ENCODE data around the gene HNRNPA0. TPM values are rescaled to one million over a fixed set of nuclear protein-coding genes. Genes with fewer than 3 reads are reported as not detected.

HNRNPA0 gene
- total and polyA plus RNA-seq, 9 of the 15 experiments (the other 6 are each of a cell fraction or from before 2014, with no cell fraction given) = 5.0 to 33.3 (median 10.7) TPM

DNA sequence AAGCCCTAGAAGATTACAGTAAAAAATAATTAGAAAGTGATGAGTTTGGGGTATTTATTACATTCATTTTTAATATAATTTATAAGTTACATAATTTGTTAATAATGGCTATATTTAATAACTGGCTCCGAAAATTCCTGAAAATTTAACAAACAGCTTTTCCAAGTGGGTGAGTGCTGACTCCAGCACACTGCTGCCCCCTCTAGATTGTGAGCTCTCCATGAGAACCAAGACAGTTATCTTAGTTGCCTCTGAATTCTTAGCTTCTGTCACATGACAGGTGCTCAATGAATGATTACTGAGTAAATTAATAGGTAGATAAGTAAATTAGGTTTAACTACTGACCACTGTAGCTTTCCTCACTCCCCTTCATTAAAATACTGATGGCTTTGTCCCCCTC, 26.1 kb downstream of the HNRNPA0 start:
- no TSS peak for BruUV-seq (replicated peaks)
- no peak overlapping the region for H3K27ac ChIP-seq (ENCODE audit: extremely low read depth, low read depth, low read length)
- no peaks in the 10 kb centered on the region for H3K36me3 ChIP-seq (ENCODE audit: control insufficient read depth, insufficient read depth, low read length)
- no peaks in the 10 kb centered on the region for H3K9me3 ChIP-seq (replicated peaks; ENCODE audit: control insufficient read depth, insufficient read depth, low read depth, low read length)
- DNase-seq (ENCODE audit: extremely low read depth in 1 of 4, low spot score in 3 of 4) (no peak), FAIRE-seq (no peak), ATAC-seq (no peak)
- no peak overlapping the region for H3K9ac ChIP-seq (ENCODE audit: insufficient read depth in 1 of 2, low read depth in 2 of 2, low read length in 2 of 2)
- no peak overlapping the region for H2AFZ ChIP-seq (ENCODE audit: low read depth, low read length)
- no peaks in the 10 kb centered on the region for H4K20me1 ChIP-seq (replicated peaks; ENCODE audit: control insufficient read depth, insufficient read depth, low read length)
- H3K4me2 ChIP-seq (ENCODE audit: insufficient read depth, low read length) = no peak overlapping the region
- WGBS (ENCODE audit: insufficient coverage, low coverage, missing lambda C conversion rate) = 0% methylated on average over 1 of the region's 1 CpG
- no peak for TF ChIP-seq SMARCA4 (IDR thresholded peaks at IDR 0.05)
- 0 out of 6 replicates have a peak, but pooled peaks of 1 of the 3 experiments have one; percentile 18 for TF ChIP-seq CTCF (IDR thresholded peaks at IDR 0.05 in 2 of 3, conservative IDR thresholded peaks at IDR 0.05 in 1 of 3; ENCODE audit: insufficient read depth in 2 of 3, low read depth in 1 of 3, low read length in 3 of 3)
- peak in 1 of 2 experiments; percentile 10; a peak in 1 of 4 replicates for TF ChIP-seq RAD21 (CRISPR knock-in tag; conservative IDR thresholded peaks at IDR 0.05 in 1 of 2, IDR thresholded peaks at IDR 0.05 in 1 of 2)
- CTCF ChIA-PET (ENCODE audit: low intra/inter-chr PET ratio) = no interaction called here
- H3K27me3 ChIP-seq (ENCODE audit: control insufficient read depth in 2 of 2, insufficient read depth in 2 of 2, low read length in 2 of 2) = no peaks in the 10 kb centered on the region; a peak in 2 of 5 replicates
- POLR2A ChIA-PET = interaction anchor here (0.7 to 2.2 kb wide), 3 partner anchors 8 to 14 kb away, joined by 3 to 7 read pairs (median 4); partner anchors contain the start of gene KLHL3
- H3K4me1 ChIP-seq (replicated peaks in 1 of 2; ENCODE audit: control insufficient read depth in 2 of 2, insufficient read depth in 2 of 2, low read length in 2 of 2) = no peaks in the 10 kb centered on the region
- intact Hi-C loops (cut with micrococcal nuclease) (no loop called here), in situ Hi-C loops (cut with MboI) (no loop called here)
- no peaks in the 10 kb centered on the region for H3K79me2 ChIP-seq (ENCODE audit: control insufficient read depth, insufficient read depth, low read length)
- H3K4me3 ChIP-seq = no peak overlapping the region
- no peaks in the 10 kb centered on the region for H3K9me1 ChIP-seq (ENCODE audit: control insufficient read depth, insufficient read depth, low read length)

DNA sequence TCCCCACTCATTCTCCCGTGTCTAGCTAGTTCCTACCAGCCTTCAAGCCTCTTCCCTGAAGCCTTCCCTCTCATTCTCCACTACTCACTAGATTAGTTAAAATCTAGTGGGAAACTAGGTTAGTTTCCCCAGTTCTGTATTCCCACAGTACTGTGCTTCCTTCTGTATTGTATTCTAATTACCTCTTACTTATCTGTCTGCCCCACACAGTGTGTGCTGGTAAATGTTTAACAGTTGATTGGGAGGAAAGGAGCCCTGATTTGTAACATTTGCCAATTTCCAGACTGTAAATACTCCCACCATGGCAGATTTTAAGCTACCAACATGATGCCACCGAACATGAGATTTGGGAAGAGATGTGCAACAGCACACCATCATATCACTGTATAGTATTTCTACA, 26.5 kb downstream of the HNRNPA0 start:
- no peak overlapping the region for H3K4me2 ChIP-seq (ENCODE audit: insufficient read depth, low read length)
- no peak overlapping the region for H2AFZ ChIP-seq (ENCODE audit: low read depth, low read length)
- BruUV-seq (replicated peaks) = no TSS peak
- in situ Hi-C loops (cut with MboI) (no loop called here), intact Hi-C loops (cut with micrococcal nuclease) (no loop called here)
- no peak overlapping the region for H3K4me3 ChIP-seq
- H3K9me3 ChIP-seq (replicated peaks; ENCODE audit: control insufficient read depth, insufficient read depth, low read depth, low read length) = no peaks in the 10 kb centered on the region
- no peaks in the 10 kb centered on the region for H4K20me1 ChIP-seq (replicated peaks; ENCODE audit: control insufficient read depth, insufficient read depth, low read length)
- H3K4me1 ChIP-seq (replicated peaks in 1 of 2; ENCODE audit: control insufficient read depth in 2 of 2, insufficient read depth in 2 of 2, low read length in 2 of 2) = no peaks in the 10 kb centered on the region
- no peak overlapping the region for H3K9ac ChIP-seq (ENCODE audit: insufficient read depth in 1 of 2, low read depth in 2 of 2, low read length in 2 of 2)
- ChIA-PET POLR2A (interaction anchor here (0.7 to 2.2 kb wide), 3 partner anchors 9 to 15 kb away, joined by 3 to 7 read pairs (median 4); partner anchors contain the start of gene KLHL3), CTCF (ENCODE audit: low intra/inter-chr PET ratio) (no interaction called here)
- no peak for ATAC-seq
- no peak overlapping the region for H3K27ac ChIP-seq (ENCODE audit: extremely low read depth, low read depth, low read length)
- 0% methylated on average over 2 of the region's 2 CpGs for WGBS (ENCODE audit: insufficient coverage, low coverage, missing lambda C conversion rate)
- H3K27me3 ChIP-seq (ENCODE audit: control insufficient read depth in 2 of 2, insufficient read depth in 2 of 2, low read length in 2 of 2) = no peaks in the 10 kb centered on the region; a peak in 1 of 5 replicates
- H3K79me2 ChIP-seq (ENCODE audit: control insufficient read depth, insufficient read depth, low read length) = no peaks in the 10 kb centered on the region
- no peaks in the 10 kb centered on the region for H3K36me3 ChIP-seq (ENCODE audit: control insufficient read depth, insufficient read depth, low read length)
- FAIRE-seq = no peak
- no peaks in the 10 kb centered on the region for H3K9me1 ChIP-seq (ENCODE audit: control insufficient read depth, insufficient read depth, low read length)
- DNase-seq (ENCODE audit: extremely low read depth in 1 of 4, low spot score in 3 of 4) = no peak
- TF ChIP-seq FOXJ3 (CRISPR knock-in tag; IDR thresholded peaks at IDR 0.05) (no peak), ZKSCAN1 (IDR thresholded peaks at IDR 0.05; ENCODE audit: low read depth, low read length) (no peak), CCNT2 (IDR thresholded peaks at IDR 0.05; ENCODE audit: borderline replicate concordance, extremely low read depth, insufficient read length, low read depth, low read length) (no peak), SIN3A (IDR thresholded peaks at IDR 0.05; ENCODE audit: borderline replicate concordance in 2 of 2, control insufficient read depth in 1 of 2, low read depth in 2 of 2, low read length in 2 of 2) (no peak), HES1 (IDR thresholded peaks at IDR 0.05; ENCODE audit: low read depth) (no peak), MXI1 (IDR thresholded peaks at IDR 0.05; ENCODE audit: low read depth, low read length) (no peak), GABPB1 (CRISPR knock-in tag; IDR thresholded peaks at IDR 0.05) (no peak), CREB3 (tag; conservative IDR thresholded peaks at IDR 0.05; ENCODE audit: low read depth) (no peak), PHB (CRISPR knock-in tag; IDR thresholded peaks at IDR 0.05) (no peak)

Data from K562 (cell line).